Measurements from ENCODE around the gene LRP3.

Gene LRP3

DNA sequence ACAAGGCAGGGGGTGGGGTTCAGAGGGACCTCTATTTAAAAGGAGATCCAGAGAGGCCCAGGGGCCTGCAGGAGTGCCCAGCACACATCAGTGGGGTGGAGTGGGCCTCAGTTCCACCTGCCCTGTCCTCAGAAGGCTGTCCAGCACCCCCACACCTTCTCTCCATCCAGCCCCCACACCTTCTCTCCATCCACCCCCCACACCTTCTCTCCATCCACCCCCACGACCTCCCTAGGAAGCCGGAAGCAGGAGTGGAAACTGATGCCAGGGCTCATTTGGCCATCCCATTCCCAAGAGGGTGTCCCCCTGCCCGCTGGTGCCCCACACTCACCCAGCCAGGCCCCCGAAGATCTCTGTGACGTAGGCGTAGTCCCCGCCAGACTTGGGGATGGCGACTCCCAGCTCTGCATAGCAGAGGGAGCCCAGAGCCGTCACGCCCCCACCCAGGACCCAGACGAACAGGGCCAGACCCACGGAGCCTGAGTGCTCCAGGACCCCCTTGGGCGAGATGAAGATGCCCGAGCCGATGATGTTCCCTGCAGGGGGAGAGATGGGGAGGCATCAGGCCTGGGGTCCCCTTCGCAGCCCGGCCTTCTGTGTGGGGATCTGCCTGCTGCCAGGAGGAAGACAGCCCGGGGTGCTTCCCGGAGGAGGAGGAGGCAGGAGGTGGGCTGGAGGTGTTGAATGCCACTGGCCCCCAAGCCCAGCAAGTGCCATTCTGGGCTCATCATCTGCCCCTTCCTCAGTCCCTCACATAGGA lies 21.5 kb downstream of the LRP3 start:
- TF ChIP-seq GATA3 (IDR thresholded peaks at IDR 0.05; ENCODE audit: low read depth, low read length) (no peak), GATA2 (IDR thresholded peaks at IDR 0.05; ENCODE audit: low read depth, low read length) (no peak)

DNA sequence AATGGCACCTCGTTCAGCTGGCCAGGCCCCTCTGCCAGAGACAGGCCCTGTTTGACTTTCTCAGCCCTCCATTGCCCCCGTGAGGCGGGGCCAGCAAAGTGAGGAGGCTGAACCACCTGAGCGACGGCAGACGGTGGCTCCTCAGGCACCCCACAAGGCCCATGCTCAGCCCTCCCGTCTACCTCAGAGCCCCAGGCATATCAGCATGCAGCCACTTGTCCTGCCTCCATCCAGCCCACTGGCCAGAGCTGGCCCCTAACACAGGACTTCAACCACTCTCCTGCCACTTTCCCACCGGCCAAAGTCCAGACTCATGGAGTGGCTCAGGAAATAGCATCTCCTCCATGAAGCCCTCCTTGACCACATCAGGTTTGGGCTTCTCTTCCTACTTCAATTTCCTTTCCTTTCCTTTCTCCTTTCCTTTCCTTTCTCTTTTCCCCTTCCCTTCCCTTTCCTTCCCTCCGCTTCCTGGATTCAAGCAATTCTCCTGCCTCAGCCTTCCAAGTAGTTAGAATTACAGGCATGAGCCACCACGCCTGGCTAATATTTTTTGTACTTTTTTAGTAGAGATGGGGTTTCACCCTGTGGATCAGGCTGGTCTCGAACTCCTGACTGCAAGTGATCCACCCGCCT lies 22.2 kb downstream of the LRP3 start:
- TF ChIP-seq GATA3 (IDR thresholded peaks at IDR 0.05; ENCODE audit: low read depth, low read length) (no peak), GATA2 (IDR thresholded peaks at IDR 0.05; ENCODE audit: low read depth, low read length) (no peak)

DNA sequence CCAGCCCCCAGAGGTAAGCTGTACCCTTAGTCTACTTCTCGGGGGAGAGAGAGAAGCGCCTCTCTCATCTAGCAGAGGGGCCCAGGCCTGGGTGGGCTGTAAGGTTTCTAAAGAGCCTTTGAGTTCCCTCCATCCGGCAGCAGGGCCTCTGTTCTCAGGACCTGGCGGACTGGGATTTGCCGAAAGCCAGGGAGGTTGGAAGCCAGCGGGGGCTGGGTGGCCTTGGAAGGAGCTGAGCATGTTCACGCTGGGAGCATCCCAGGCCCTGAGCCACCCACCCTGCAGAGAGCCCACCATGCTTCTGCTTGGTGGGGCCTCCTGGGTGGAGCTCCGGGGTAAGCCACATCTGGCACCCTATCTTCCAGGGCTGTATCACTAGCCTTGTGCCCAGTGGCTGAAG lies 23.8 kb downstream of the LRP3 start:
- TF ChIP-seq GATA3 (IDR thresholded peaks at IDR 0.05; ENCODE audit: low read depth, low read length) (no peak), GATA2 (IDR thresholded peaks at IDR 0.05; ENCODE audit: low read depth, low read length) (no peak)

DNA sequence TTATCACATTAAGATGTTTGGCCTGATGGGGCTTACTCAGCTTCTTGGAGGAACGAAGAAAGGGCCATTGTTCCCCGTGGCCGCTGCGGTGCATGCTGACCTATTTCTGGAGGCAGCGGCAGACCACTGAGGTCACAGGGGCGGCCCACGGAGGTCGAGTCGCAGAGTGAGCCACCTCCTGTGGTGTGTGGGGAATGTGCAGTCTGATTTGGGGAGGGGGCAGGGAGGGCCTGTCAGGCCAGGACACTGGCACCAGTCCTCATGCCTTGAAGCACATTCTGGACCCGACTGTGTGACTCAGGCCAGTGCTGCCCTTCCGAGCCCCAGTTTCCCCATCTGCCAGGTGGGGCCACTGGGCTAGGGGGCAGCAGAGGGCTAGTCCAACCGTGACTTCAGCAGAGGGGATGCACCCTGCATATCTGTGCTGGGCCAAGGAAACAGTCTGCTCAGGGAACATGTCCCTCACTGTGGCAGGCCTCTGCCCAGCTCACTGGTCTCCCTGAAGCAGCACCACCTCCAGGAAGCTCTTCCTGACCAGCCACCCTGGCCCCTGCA lies 25.2 kb downstream of the LRP3 start:
- TF ChIP-seq GATA3 (IDR thresholded peaks at IDR 0.05; ENCODE audit: low read depth, low read length) (no peak), GATA2 (IDR thresholded peaks at IDR 0.05; ENCODE audit: low read depth, low read length) (no peak)

DNA sequence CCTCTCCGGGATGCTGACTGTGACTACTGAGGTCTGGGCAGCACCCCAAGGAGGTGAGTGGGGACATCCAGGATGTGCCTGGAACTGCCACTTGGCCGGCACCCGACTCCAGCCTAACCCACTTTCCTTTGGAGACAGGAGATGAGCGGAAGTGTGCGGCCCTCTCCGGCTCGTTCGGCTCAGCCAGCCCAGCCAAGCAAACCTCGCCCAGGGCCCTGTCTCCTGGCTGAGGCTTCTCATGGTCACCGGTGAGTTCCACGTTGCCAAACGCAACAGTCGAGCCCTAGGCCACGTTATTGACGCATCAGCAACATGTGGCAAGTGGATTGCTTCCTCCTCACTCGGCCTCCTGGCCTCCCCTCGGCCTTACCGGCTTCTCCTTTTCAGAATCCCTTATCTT lies 26.0 kb downstream of the LRP3 start:
- TF ChIP-seq GATA3 (IDR thresholded peaks at IDR 0.05; ENCODE audit: low read depth, low read length) (no peak), GATA2 (IDR thresholded peaks at IDR 0.05; ENCODE audit: low read depth, low read length) (no peak)

DNA sequence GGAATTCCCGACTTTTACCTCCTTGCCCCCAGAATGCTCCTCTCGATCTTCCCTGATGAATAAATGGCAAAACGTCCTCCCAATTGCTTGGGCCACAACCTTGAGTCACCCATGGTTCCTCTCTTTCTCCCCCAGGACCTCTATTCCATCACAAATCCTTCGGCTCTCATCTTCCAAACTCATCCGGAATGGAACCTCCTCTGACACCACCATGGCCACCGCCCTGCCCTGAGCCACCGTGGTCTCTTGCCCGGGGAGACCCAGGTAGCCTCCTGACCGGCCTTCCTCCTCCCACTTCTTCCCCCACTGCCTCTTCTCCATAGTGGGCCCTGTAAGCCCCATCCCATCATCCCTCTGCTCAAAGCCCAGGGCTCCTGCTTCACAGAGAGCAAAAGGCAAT lies 26.6 kb downstream of the LRP3 start:
- TF ChIP-seq GATA2 (IDR thresholded peaks at IDR 0.05; ENCODE audit: low read depth, low read length) (no peak), GATA3 (IDR thresholded peaks at IDR 0.05; ENCODE audit: low read depth, low read length) (no peak)

DNA sequence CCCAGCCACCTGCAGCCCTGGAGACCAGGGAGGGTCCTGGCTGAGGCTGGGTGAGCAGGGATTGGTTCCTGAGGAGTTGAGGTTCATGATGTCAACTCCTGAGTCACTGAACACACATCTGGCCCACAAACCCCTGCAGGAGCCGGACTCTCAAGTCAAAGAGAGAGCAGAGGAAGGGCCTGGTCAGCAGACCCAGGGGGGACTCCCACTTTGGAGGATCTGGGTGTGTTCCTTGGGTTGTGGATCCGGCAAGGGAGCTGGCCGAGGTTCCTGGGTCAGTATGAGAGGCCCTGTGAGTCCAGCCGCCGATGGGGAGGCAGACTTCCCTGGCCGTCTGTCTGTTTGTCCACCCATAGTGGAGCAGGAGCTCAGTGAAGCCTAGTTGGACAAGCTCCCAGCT lies 27.5 kb downstream of the LRP3 start:
- no peak for TF ChIP-seq GATA2 (IDR thresholded peaks at IDR 0.05; ENCODE audit: low read depth, low read length)
- no peak for TF ChIP-seq GATA3 (IDR thresholded peaks at IDR 0.05; ENCODE audit: low read depth, low read length)

DNA sequence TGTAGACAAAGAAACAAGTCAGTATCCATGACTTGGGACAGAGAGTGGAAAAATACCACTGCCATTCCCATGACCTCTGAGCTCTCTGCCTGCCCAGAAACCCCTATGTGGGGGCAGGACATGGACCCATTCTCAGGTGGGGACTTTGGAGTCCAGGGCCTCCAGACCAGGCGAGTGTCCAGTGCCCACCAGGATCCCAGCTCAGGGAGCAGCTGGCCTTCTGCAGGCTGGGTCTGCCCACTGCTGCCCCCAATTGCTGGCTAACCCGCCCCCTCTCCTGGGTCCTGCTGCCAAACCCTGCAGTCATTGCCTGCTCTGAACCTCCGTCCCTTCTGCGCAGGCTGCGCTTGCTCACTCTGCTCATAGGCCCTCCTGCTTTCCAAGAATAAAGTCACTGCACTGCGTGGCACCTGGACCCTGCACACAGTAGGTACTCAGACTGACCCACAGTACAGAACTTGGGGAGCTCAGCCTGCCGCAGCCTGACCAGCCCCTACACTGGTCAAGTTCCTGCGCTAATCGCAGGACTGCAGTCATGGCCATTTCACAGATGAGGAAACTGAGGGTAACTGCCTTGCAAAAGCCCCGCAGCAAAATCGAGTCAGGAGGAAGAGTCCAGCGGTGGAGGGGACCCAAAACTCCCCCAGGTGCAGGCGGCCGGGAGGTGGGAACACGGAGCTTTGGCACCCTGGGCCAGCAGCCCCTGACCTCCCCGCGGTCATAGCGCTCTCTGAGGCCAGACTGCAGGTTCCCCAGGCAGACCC lies 30.7 kb downstream of the LRP3 start:
- TF ChIP-seq GATA3 (IDR thresholded peaks at IDR 0.05; ENCODE audit: low read depth, low read length) (no peak), GATA2 (IDR thresholded peaks at IDR 0.05; ENCODE audit: low read depth, low read length) (no peak)

DNA sequence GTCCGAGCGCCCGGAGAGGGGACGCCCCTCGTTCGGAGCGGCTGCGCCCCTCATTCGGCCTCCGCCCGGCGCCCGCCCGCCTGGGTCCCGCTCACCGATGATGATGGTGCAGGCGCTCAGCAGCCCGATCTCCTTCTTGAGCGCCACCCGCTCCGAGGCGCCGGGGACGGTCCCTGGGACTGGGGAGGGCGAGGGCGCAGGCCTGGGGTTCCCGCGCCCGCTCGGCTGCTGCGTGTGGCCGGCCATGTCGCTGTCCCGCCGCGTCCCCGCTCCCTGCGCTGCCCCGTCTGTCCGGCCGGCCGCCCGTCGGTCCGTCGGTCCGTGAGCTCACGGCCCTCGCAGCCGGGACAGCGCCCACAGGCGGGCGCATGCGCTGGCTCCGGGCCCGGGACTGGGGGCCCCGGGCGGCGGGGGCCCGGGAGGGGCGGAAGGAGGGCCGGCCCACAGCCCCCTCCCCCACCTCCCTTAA lies 31.4 kb downstream of the LRP3 start, which contains the start of gene SLC7A10:
Gene SLC7A10 (minus strand): TSS at position 393 of the 469 bp plus-strand sequence. CDS start 147 bp downstream, at position 246.
- no peak for TF ChIP-seq GATA2 (IDR thresholded peaks at IDR 0.05; ENCODE audit: low read depth, low read length)
- TF ChIP-seq GATA3 (IDR thresholded peaks at IDR 0.05; ENCODE audit: low read depth, low read length): no peak

DNA sequence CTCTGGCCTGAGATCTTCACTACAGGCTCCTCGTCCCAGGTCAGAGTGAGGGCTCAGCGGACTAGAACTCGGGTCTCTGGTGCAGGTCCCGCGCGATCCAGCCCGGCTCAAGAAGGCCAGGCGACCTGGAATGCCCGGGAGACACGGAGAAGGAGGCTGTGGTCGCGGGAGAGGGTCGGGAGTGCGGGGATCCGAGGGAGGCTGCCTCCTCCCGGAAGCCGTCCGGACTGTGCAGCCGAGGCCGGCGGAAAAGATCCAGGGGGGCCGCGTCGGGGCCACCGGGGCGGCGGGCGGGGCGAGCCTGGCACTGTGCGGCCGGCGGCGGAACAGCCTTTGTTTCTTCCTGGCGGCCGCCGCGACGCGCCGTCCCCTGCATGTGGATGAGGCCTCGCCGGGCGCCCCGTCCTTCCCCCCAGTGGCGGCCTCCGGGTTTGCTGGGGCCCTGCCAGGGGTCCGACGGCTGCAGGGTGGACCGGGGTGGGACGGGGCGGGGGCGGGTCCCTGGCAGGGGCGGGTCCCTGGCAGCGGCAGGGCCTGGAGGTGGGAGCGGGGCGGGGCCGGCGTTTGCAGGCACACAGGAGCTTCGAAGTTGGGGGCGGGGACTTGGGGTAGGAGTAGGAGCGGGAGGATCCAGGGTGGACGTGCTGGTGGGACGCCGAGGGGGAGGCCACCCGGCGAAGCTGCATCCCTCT lies 32.6 kb downstream of the LRP3 start:
- TF ChIP-seq GATA2 (IDR thresholded peaks at IDR 0.05; ENCODE audit: low read depth, low read length): no peak
- TF ChIP-seq GATA3 (IDR thresholded peaks at IDR 0.05; ENCODE audit: low read depth, low read length): no peak

DNA sequence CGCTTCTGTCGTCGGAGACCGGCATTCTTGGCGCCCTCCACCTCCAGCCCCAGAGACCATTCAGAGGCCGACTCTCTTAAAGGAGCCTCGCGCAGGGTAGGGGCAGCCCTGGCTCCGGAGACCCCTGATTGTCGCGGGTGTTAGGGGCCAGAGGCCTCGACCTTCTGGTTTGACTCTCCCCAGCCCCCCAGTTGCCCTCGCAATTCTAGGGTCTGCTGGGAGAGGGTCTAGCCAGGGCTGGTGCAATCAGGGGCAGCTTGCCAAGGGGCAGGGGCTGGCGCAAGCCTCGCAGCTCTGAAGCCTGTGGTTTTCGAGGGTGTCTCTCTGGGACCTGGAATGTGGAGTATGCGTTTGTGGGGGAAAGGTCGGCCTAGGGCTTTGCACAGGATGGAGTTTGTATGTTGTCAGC lies 33.1 kb downstream of the LRP3 start:
- TF ChIP-seq GATA2 (IDR thresholded peaks at IDR 0.05; ENCODE audit: low read depth, low read length): no peak

DNA sequence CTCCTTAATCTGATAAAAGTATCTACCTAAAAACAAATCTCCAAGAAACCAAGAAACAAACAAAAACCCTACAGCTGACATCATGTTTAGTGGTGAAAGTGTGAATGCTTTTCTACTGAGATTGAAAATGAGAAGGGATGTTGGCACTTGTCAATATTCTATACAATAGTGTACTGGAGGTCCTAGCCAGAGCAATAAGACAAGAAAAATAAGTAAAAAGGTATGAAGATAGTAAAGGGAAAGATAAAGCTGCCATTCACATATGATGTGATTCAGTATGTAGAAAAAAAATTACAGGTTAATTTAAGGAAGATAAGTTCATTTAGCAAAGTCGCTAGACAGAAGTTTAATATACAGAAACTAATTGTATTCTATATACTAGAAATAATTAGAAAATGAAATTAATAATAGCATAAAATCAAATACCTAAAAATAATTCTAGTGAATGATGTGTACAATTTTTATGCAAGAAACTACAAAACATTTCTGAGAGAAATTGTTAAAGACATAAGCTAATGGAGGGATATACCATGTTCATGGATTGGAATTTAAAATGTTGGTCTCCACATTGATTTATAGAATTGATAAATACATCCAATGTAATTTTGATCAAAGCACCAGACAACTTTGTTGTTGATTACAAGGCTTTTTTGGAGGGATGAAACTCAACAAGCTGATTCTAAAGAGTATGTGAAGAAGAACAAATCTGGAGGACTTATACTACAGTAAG lies 33.9 kb downstream of the LRP3 start:
- TF ChIP-seq GATA2 (IDR thresholded peaks at IDR 0.05; ENCODE audit: low read depth, low read length) (no peak), GATA3 (IDR thresholded peaks at IDR 0.05; ENCODE audit: low read depth, low read length) (no peak)

DNA sequence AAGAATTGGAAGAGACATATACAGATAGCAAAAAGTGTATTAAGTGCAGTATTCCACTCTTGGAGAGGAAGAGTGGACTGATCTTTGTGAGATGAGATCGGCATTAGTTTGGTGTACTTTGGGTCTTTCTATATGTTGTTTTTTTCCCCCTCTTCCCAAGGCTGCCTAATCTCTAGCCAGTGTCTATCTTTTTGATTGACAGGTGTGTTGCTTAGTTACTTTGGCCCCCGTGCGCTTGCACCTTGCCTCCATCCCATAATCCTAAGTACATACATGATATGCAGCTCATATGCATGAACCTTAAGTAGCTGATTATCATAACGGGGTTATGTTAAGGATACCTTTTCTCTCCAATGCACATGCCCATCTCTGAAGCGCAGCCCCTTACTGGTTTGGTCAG lies 35.8 kb downstream of the LRP3 start:
- TF ChIP-seq GATA2 (IDR thresholded peaks at IDR 0.05; ENCODE audit: low read depth, low read length) (no peak), GATA3 (IDR thresholded peaks at IDR 0.05; ENCODE audit: low read depth, low read length) (no peak)

Measured in SH-SY5Y (cell line).